ENCODE measurements around the gene TTC28.
"Not testable (repeated sequence)": the region's sequence is repeated elsewhere in the genome, so short reads cannot be mapped to it uniquely, and the experiment has no call there.

Gene TTC28

DNA sequence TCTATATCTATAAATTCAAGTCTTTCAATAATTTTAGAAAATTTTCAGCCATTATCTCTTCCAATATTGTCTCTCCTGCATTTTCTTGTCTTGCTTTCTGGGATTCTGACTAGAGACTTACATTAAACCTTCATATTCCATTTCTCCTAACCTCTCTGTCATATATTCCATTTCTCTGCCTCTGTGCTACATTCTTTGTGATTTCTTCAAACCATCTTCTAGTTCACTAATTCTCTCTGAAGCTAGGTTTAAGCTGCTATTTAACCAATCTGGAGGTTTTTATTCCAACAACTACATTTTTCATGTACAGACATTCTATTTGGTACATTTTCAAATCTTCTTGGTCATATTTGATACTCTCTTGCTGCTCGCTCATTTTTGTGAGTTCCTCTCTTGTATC lies 122.5 kb downstream of the TTC28 start:
- no peak for DNase-seq (ENCODE audit: low spot score)

DNA sequence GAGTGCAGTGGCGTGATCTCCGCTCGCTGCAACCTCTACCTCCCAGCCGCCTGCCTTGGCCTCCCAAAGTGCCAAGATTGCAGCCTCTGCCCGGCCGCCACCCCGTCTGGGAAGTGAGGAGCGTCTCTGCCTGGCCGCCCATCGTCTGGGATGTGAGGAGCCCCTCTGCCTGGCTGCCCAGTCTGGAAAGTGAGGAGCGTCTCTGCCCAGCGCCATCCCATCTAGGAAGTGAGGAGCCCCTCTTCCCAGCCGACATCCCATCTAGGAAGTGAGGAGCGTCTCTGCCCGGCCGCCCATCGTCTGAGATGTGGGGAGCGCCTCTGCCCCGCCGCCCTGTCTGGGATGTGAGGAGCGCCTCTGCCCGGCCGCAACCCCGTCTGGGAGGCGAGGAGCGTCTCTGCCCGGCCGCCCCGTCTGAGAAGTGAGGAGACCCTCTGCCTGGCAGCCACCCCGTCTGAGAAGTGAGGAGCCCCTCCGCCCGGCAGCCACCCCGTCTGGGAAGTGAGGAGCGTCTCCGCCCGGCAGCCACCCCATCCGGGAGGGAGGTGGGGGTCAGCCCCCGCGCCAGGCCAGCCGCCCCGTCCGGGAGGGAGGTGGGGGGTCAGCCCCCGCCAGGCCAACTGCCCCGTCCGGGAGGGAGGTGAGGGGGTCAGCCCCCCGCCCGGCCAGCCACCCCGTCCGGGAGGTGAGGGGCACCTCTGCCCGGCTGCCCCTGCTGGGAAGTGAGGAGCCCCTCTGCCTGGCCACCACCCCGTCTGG lies 126.4 kb downstream of the TTC28 start:
- not testable (repeated sequence) for DNase-seq (ENCODE audit: low spot score)

DNA sequence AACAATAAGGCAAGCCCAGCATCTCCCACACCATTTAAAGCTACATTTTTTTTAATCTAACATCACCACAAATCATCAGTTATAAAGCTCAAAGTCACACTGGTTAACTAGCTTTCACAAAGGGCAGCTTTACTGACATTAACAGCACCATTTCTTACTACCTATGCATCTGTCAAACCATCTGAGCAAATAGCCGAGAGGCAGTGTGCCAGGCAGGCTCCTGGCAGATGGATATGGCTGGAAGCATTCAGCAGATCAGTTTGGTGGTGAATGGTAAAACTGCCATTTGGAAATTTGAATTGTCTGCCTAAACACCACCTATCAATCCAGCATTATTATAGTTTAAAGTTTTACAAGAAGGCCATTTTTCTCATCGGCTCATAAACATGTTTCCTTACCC lies 131.2 kb downstream of the TTC28 start:
- DNase-seq (ENCODE audit: low spot score) = no peak

DNA sequence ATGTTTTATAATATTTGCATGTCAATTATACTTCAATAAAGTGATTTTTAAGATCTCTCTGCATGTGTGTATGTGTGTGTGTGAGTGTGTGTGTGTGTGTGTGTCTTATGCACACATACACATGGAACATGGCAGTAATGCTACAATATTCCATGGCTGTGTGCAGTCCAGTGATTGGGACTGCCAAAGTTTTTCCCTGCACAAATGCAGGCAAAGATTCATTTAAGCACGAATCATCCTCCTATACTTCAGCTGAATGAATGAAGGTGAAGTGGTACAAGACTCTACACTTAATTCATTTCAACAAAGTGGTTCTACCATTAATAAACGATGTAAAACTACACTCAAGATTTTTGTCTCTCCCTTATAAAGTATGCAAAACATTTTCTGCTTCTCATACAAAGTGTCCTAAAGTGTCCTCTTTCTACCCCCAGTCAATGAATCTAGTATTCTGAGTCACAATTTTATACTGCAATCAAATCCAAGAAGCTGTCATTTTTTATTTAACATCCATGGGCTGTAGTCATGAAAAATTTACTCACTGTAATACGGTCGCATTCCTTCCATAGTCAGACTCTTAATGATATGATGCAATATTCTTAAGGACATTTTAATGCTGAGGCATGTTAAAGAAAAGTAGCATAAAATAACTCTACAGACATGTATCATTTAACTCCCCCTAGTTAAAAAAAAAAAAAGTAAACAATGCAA lies 132.4 kb downstream of the TTC28 start:
- no peak for DNase-seq (ENCODE audit: low spot score)

DNA sequence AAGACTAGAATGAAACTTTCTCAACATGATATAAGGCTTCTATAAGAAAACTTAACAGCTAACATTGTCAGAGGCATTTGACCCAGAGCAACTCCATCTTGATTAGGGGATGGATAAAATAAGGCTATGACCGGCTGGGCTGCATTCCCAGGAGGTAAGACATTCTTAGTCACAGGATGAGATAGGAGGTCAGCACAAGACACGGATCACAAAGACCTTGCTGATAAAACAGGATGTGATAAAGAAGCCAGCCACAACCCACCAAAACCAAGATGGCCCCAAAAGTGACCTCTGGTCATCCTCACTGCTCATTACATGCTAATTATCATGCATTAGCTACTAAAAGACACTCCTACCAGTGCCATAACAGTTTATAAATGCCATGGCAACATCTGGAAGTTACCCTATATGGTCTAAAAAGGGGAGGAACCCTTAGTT lies 135.2 kb downstream of the TTC28 start:
- no peak for DNase-seq (ENCODE audit: low spot score)

DNA sequence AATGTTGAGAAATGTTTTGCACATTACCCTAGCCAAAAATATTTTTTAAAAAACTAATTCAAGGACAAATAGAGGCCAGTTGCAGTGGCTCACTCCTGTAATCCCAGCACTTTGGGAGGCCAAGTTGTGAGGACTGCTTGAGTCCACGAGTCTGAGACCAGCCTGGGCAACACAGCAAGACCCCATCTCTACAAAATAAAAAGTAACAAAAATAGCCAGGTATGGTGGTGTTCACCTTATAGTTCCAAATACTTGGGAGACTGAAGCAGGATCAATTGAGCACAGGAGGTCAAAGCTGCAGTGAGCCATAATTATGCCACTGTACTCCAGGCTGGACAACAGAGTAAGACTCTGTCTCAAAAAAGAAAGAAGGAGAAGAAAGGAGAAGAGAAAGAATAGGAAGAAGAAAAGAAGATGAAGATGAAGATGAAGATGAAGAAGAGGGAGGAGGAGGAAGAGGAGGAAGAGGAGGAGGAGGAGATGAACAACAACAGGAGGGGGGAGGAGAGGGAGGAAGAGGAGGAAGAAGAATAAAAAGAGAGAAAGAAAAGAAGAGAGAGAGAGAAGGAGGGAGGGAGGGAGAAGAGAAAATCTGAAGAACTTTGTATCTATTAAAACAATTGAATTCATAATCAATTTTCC lies 136.5 kb downstream of the TTC28 start:
- DNase-seq (ENCODE audit: low spot score) = no peak

DNA sequence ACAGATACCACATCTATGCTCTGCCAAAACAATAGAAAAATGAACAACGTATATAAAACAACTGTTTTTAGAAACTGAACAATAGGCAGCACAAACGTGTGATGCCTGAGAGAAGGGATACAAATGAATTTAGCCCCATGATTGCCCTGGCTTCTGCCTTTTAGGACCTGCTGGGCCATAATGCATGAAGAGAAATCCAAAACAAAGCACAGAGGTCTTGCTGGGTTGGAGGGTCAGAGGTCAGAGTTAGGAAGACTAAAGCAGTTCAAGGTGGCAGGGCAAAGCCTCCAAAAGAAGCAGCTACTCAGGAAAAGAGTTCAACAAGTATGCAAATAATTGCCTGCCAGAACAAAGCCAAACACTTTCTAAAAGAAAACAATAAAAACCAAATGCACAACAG lies 138.5 kb downstream of the TTC28 start:
- DNase-seq (ENCODE audit: low spot score) = no peak

DNA sequence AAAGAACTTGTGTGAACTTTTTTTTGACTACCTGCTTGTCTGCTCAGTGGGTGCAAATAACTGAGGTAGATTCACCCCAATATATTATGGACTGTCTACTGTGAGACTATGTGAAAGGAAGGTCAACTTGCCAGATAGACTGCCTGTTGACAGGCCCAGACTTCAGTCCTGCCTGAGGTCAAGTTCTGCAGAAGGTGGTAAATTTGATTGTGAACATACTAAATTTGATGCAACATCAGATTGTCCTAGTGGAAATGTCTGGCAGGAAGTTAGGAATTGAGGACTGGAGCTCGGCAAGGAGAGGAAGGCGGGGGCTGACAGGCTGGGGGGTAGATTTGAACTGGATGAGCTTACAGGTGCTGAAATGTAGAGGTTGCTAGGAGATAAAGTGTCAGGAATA lies 140.7 kb downstream of the TTC28 start:
- DNase-seq (ENCODE audit: low spot score) = no peak

DNA sequence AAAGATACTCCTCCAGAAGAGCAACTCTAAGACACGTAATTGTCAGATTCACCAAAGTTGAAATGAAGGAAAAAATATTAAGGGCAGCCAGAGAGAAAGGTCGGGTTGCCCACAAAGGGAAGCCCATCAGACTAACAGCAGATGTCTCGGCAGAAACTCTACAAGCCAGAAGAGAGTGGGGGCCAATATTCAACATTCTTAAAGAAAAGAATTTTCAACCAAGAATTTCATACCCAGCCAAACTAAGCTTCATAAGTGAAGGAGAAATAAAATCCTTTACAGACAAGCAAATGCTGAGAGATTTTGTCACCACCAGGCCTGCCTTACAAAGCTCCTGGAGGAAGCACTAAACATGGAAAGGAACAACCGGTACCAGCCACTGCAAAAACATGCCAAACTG lies 149.1 kb downstream of the TTC28 start:
- DNase-seq (ENCODE audit: low spot score) = not testable (repeated sequence)

DNA sequence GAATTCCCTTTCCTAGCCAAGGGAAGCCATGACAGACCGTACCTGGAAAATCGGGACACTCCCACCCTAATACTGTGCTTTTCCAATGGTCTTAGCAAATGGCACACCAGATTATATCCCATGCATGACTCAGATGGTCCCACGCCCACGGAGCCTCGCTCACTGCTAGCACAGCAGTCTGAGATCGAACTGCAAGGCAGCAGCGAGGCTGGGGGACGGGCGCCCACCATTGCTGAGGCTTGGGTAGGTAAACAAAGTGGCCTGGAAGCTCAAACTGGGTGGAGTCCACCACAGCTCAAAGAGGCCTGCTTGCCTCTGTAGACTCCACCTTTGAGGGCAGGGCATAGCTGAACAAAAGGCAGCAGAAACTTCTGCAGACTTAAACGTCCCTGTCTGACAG lies 150.5 kb downstream of the TTC28 start:
- not testable (repeated sequence) for DNase-seq (ENCODE audit: low spot score)

DNA sequence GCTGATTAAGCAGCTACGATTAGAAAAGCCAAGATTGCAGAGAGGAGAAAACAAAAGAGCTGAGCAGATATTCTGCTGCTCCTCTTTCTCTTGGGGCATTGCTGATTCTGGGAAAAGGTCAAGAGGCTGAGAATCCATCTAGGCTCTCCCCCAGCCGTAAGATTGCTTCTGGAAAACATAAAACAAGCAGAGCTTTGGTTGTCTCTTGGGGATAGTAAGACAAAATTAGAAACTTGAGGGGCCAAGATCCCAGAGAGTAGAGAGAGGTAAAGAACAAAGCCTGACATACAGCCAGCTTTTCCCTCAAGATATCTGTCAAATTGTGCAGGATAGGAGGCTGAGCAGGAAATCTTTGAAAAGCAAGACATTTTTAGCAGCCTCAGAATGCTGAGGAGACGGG lies 158.2 kb downstream of the TTC28 start:
- DNase-seq (ENCODE audit: low spot score) = no peak

DNA sequence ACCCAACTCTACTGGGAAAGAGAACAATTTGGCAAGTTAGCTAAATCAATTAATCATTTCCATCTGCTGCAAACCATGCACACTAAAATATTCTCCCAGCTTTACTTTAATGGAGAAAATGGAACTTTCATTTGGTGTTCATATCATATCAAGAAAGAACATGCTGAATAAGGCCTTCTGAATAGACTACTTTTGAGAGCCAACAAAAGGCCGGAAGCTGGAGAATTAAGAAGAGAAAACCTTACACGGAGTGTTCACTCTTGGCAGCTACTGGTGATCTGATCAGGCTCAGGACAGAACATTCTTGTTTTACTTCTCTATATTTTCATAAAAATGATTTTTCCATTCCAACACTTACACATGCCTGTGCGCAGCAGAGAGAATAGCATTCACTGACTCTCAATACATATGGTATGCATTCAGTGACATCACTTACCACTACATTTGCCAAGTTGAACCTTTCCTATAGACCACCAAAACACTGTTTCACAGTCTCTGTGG lies 165.3 kb downstream of the TTC28 start:
- DNase-seq (ENCODE audit: low spot score) = no peak

DNA sequence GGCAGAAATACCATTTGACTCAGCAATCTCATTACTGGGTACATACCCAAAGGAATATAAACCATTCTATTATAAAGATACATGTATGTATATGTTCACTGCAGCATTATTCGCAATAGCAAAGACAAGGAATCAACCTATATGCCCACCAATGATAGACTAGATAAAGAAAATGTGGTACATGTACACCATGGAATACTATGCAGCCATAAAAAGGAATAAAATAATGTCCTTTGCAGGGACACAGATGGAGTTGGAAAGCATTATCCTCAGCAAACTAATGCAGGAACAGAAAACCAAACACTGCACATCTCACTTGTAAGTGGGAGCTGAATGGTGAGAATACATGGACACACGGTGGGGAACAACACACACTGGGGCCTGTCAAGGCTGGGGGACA lies 167.3 kb downstream of the TTC28 start:
- not testable (repeated sequence) for DNase-seq (ENCODE audit: low spot score)

DNA sequence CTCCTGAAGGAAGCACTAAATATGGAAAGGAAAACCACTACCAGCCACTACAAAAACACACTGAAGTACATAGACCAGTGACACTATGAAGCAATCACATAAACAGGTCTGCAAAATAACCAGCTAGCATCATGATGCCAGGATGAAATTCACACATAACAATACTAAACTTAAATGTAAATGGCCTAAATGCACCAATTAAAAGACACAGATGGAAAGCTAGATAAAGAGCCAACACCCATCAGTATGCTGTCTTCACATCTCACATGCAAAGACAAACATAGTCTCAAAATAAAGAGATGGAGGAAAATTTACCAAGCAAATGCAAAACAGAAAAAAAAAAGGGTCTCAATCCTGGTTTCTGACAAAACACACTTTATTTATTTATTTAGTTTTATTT lies 171.7 kb downstream of the TTC28 start:
- no peak for DNase-seq (ENCODE audit: low spot score)

DNA sequence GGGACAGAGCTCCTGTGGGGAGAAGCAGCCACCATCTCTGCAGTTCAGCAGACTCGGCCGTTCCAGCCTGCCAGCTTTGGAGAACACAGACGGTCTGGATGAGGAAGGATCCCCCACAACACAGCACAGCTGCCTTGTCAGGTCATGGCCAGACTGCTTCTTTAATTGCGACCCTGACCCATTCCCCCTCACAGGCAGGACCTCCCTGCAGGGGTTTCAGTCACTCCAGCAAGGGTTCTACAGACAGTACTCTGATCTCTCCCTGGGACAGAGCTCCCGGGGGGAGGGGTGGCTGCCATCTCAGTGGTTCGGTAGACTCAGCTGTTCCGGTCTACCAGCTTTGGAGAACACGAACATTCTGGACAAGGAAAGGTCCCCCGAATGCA lies 173.5 kb downstream of the TTC28 start:
- no peak for DNase-seq (ENCODE audit: low spot score)

DNA sequence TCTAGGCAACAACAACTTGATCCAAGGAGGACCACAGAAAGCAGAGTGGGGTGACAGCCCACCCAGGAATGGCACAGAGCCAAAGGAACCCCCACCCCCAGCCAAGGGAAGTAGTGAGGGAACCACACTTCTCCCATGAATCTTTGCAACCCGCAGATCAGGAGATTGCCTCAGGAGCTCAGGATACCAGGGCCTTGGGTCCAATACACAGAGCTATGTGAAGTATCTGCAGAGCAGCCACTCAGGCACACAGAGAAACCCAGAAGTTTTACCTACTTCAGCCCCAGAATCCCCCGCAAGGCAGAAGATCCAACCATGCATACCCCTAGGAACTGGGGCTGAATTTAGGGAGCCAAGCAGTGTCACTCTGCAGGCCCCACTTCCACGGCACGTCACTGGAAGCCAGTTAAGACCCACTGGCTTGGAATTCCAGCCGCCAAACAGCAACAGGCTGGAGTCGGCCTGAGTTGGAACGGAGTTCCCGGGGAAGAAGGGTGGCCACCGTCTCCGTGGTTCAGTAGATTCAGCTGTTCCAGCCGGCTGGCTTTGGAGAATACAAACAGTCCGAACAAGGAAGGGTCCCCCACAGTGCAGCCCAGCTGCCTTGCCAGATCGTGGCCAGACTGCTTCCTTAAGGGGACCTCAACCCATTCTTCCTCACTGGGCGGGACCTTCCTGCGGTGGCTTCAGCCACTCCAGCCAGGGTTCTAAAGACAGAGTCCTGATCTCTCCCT lies 174.1 kb downstream of the TTC28 start:
- DNase-seq (ENCODE audit: low spot score) = no peak

DNA sequence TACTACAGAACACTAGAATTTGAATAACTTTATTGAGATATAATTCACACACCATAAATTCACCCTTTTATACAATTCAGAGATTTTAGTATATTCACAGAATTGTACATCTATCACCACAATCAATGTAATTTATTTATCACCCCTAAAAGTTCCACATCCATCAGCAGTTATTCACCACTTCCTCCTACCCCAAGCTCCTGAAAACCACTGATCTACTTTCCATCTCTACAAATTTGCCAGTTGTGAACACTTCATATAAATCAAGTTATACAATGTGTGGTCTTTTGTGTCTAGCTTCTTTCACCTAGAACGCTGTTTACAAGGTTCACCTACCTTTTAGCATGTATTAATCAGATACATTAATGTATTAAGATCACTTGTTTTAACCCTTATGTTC lies 179.6 kb downstream of the TTC28 start:
- DNase-seq (ENCODE audit: low spot score) = no peak

DNA sequence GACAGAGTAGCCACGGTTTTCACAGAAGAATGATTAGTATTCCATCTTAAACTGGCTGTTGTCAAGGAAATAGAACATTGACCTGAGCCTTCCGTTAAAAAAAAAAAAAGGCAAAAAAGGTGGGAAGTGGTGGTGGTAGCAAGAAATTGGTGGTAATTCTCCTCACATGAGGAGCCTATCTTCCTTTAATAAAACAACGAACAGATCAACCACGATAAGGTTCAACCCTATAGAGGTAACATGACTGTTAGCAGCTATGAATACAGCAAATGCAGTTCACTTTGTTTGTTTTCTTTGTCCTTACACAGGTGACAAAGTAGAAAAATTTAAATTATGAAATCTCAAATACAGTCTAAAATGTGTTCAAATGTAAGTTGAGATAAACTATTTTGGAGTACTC lies 181.6 kb downstream of the TTC28 start:
- no peak for DNase-seq (ENCODE audit: low spot score)

DNA sequence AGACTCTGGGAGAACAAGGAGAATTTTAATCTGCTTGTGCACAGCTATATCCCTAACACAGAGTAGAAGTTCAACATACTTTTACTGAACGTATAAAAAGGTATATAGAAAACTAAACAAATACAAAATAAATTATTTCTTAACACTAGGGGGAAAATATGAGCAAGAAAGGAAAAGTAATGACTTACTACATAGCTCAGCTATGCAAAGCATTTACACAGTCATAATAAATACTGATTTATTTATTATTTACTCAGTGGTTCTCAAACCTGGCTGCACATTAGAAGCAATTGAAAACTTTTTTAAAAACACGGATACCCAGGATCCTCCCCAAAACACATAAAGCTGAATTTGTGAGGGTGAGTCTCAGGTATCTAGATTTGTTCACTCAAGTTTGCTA lies 182.5 kb downstream of the TTC28 start:
- no peak for DNase-seq (ENCODE audit: low spot score)

DNA sequence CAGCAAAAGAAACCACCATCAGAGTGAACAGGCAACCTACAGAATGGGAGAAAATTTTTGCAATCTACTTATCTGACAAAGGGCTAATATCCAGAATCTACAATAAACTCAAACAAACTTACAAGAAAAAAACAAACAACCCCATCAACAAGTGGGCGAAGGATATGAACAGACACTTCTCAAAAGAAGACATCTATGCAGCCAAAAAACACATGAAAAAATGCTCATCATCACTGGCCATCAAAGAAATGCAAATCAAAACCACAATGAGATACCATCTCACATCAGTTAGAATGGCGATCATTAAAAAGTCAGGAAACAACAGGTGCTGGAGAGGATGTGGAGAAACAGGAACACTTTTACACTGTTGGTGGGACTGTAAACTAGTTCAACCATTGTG lies 188.4 kb downstream of the TTC28 start:
- DNase-seq (ENCODE audit: low spot score) = not testable (repeated sequence)

DNA sequence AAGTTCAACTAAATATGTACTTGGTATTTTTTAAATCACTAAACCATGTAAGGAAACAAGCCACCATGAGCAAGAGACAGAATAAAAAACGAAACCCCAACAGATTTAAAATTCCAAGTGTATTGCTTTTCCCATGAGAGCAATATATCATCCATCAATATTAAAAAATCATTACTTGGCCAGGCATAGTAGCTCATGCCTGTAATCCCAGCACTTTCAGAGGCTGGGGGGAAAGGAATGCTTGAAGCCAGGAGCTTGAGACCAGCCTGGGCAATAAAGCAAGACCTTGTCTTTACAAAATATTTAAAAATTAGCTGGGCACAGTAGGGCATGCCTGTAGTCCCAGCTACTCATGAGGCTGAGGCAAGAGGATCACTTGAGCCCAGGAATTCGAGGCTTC lies 190.8 kb downstream of the TTC28 start:
- no peak for DNase-seq (ENCODE audit: low spot score)

DNA sequence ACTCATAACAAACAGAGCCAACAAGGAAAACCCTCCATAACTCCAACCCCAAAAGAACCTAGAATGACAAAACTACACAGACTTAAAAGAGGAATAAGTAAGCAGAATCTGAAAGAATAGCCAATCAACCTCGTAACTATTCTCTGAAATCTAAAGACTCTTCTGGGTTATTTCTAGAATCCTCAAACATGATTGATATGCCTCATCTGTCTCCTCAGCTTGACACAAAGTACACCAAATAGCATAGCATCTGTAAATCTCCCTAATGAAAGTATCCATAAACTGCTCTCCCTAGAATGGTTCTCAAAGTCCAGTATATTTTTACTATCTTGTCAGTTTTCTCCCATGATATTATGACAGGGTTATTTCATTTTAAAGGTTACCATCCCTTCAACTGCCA lies 195.0 kb downstream of the TTC28 start:
- DNase-seq (ENCODE audit: low spot score) = no peak
